HEK293 (cell line): ENCODE data around the gene AFG3L2.

Experiments used
- CTCF ChIA-PET: fragments of 350-600 bp; formaldehyde crosslinking; extraction: SDS; loops from one replicate; lab custom pipeline; 2021; ENCODE audit warnings: antibody characterized with exemption; lab: Yijun Ruan, JAX
- POLR2A ChIA-PET: fragments of 300-600 bp; formaldehyde crosslinking; extraction: SDS; loops from one replicate; lab custom pipeline; 2020; ENCODE audit warnings: antibody characterized with exemption, inconsistent platforms; lab: Yijun Ruan, JAX
- H3K27ac ChIP-seq: fragments of 200-500 bp; sonication (Bioruptor generic); 2 replicates; pipeline ENCODE4 v1.5.1; 2014; ENCODE audit warnings: low read depth, low read length, control low read depth, inconsistent platforms; ENCODE audit errors: extremely low read depth
- H3K36me3 ChIP-seq, 2 experiments: fragments of 200-500 bp in 1 of 2; sonication (Bioruptor generic) in 1 of 2; 1 replicate in 1 of 2; 2 replicates in 1 of 2; pipeline ENCODE4 v1.5.1; 2014 to 2017; ENCODE audit warnings: inconsistent platforms in 2 of 2, low read length in 2 of 2; ENCODE audit not compliant: control insufficient read depth in 2 of 2, insufficient read depth in 1 of 2
- H3K4me1 ChIP-seq: fragments of 200-500 bp; sonication (Bioruptor generic); 2 replicates; pipeline ENCODE4 v1.5.1; 2014; ENCODE audit warnings: mild to moderate bottlenecking, low read length, inconsistent platforms; ENCODE audit not compliant: control insufficient read depth, insufficient read depth
- H3K4me3 ChIP-seq: 2 replicates; pipeline ENCODE4 v1.5.1; 2011; ENCODE audit warnings: low read depth, mild to moderate bottlenecking, control low read depth, low read length, moderate library complexity
- H3K9me3 ChIP-seq: fragments of 200-500 bp; sonication (Bioruptor generic); 2 replicates; pipeline ENCODE4 v1.5.1; 2014; ENCODE audit warnings: low read depth, low read length, inconsistent platforms; ENCODE audit not compliant: control insufficient read depth, insufficient read depth
- EGR2 ChIP-seq: fragments of 450-650 bp; formaldehyde crosslinking; IDR thresholded peaks from 2 replicates; pipeline ENCODE4 v1.5.1; 2016; ENCODE audit warnings: low read depth, missing biosample characterization, missing genetic modification characterization
- FEZF1 ChIP-seq: fragments of 450-650 bp; formaldehyde crosslinking; IDR thresholded peaks from 2 replicates; pipeline ENCODE4 v1.5.1; 2016; ENCODE audit warnings: missing biosample characterization, missing genetic modification characterization
- GLIS2 ChIP-seq: fragments of 450-650 bp; formaldehyde crosslinking; IDR thresholded peaks from 2 replicates; pipeline ENCODE4 v1.5.1; 2016; ENCODE audit warnings: missing biosample characterization, missing genetic modification characterization
- OVOL3 ChIP-seq: fragments of 450-650 bp; formaldehyde crosslinking; IDR thresholded peaks from 2 replicates; pipeline ENCODE4 v1.5.1; 2016; ENCODE audit warnings: missing biosample characterization, missing genetic modification characterization
- PRDM1 ChIP-seq: fragments of 450-650 bp; formaldehyde crosslinking; IDR thresholded peaks from 2 replicates; pipeline ENCODE4; 2016; ENCODE audit warnings: missing biosample characterization, missing genetic modification characterization
- REPIN1 ChIP-seq: fragments of 450-650 bp; formaldehyde crosslinking; IDR thresholded peaks from 2 replicates; pipeline ENCODE4 v1.5.1; 2017; ENCODE audit warnings: missing biosample characterization, missing genetic modification characterization, low read depth
- SALL2 ChIP-seq: fragments of 450-650 bp; formaldehyde crosslinking; IDR thresholded peaks from 2 replicates; pipeline ENCODE4 v1.5.0; 2017; ENCODE audit warnings: missing biosample characterization, mild to moderate bottlenecking, missing genetic modification characterization, borderline replicate concordance
- ZIC2 ChIP-seq: fragments of 450-650 bp; formaldehyde crosslinking; IDR thresholded peaks from 2 replicates; pipeline ENCODE4 v1.5.1; 2016; ENCODE audit warnings: missing biosample characterization, missing genetic modification characterization
- ZNF132 ChIP-seq: fragments of 450-650 bp; formaldehyde crosslinking; IDR thresholded peaks from 2 replicates; pipeline ENCODE4 v1.5.1; 2017; ENCODE audit warnings: missing biosample characterization, missing genetic modification characterization, borderline replicate concordance
- ZNF311 ChIP-seq: fragments of 450-650 bp; formaldehyde crosslinking; IDR thresholded peaks from 2 replicates; pipeline ENCODE4 v1.5.1; 2017; ENCODE audit warnings: missing biosample characterization, missing genetic modification characterization, borderline replicate concordance
- ZNF37A ChIP-seq: fragments of 450-650 bp; IDR thresholded peaks from 2 replicates; pipeline ENCODE4 v1.5.1; 2018; ENCODE audit warnings: missing biosample characterization, missing genetic modification characterization
- ZNF394 ChIP-seq: fragments of 450-650 bp; formaldehyde crosslinking; IDR thresholded peaks from 2 replicates; pipeline ENCODE4 v1.5.1; 2016; ENCODE audit warnings: missing biosample characterization, missing genetic modification characterization, mild to moderate bottlenecking, moderate library complexity, borderline replicate concordance
- ZNF529 ChIP-seq: fragments of 450-650 bp; formaldehyde crosslinking; IDR thresholded peaks from 2 replicates; pipeline ENCODE4 v1.5.1; 2017; ENCODE audit warnings: missing genetic modification characterization, missing biosample characterization; ENCODE audit not compliant: insufficient replicate concordance
- ZNF701 ChIP-seq: fragments of 450-650 bp; formaldehyde crosslinking; IDR thresholded peaks from 2 replicates; pipeline ENCODE4 v1.5.1; 2016; ENCODE audit warnings: missing biosample characterization, missing genetic modification characterization
- ZNF776 ChIP-seq: fragments of 450-650 bp; formaldehyde crosslinking; IDR thresholded peaks from 2 replicates; pipeline ENCODE4 v1.5.0; 2017; ENCODE audit warnings: missing biosample characterization, missing genetic modification characterization, borderline replicate concordance
- ZNF792 ChIP-seq: fragments of 450-650 bp; formaldehyde crosslinking; IDR thresholded peaks from 2 replicates; pipeline ENCODE4 v1.5.1; 2016; ENCODE audit warnings: missing biosample characterization, missing genetic modification characterization
- TF ChIP-seq, protein P1 (sequence below): fragments of 450-650 bp; formaldehyde crosslinking; IDR thresholded peaks from 2 replicates; pipeline ENCODE4 v1.5.1; 2016; ENCODE audit warnings: missing biosample characterization, missing genetic modification characterization
- TF ChIP-seq, protein P2 (sequence below): fragments of 450-650 bp; formaldehyde crosslinking; IDR thresholded peaks from 2 replicates; pipeline ENCODE4 v1.5.1; 2016; ENCODE audit warnings: missing biosample characterization, missing genetic modification characterization
- TF ChIP-seq, protein P3 (sequence below): fragments of 450-650 bp; formaldehyde crosslinking; IDR thresholded peaks from 2 replicates; pipeline ENCODE4 v1.5.1; 2017; ENCODE audit warnings: missing biosample characterization, missing genetic modification characterization

The AFG3L2 gene

DNA sequence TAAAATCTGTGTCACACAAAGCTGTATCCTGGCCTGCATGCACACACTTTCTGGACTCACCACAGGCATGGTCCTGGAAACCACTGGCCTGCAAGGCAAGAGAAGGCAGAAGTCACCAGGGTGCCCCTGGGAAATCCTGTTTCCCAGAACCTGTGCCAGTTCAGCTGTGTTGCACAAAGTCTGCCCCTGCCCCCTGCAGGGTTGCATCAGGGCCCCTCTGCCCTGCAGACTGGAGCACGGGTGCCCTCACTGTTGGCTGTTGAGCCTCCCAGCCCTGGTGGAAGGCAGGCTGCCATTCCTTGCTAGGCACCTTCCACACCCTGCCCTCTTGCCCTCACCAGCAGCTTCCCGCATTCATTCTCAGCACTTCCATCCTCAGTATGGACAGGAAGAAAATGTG, 86.9 kb downstream of the AFG3L2 start:
- CTCF ChIA-PET, result interaction anchor here (0.9 to 2.6 kb wide), 2 partner anchors 18 to 38 kb away, joined by 3 to 10 read pairs; no protein-coding TSS in a partner anchor
- Histone ChIP-seq H3K4me1 (no peaks in the 10 kb centered on the region), H3K36me3 (no peaks in the 10 kb centered on the region), H3K27ac (no peak overlapping the region), H3K4me3 (no peak overlapping the region), H3K9me3 (no peaks in the 10 kb centered on the region)
- POLR2A ChIA-PET, result interaction anchor here (3.0 kb wide), 1 partner anchor 11 kb away, joined by 10 read pairs; no protein-coding TSS in a partner anchor
- no peak for TF ChIP-seq ZNF311 (tag by site-specific recombination)
- TF ChIP-seq ZIC2 (tag by site-specific recombination), result peak; percentile 37

DNA sequence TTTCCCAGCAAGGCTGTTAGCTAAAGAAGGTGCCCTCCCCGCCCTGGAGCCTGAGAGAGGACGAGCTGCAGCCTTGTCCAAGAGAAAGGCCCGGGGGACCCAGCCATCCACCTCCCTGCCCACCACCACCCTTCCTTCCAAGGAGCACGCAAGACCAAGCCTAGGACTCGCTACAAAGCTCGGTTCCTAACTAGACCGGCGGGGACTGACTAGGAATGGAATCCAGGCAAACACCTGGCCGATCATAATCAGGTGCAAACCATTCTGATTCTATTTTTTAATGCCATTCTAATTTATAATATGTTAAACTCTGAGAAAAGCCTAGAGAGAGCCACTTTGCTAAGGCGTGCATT, 88.6 kb downstream of the AFG3L2 start:
- no peak overlapping the region for H3K27ac ChIP-seq
- TF ChIP-seq, protein P1, sequence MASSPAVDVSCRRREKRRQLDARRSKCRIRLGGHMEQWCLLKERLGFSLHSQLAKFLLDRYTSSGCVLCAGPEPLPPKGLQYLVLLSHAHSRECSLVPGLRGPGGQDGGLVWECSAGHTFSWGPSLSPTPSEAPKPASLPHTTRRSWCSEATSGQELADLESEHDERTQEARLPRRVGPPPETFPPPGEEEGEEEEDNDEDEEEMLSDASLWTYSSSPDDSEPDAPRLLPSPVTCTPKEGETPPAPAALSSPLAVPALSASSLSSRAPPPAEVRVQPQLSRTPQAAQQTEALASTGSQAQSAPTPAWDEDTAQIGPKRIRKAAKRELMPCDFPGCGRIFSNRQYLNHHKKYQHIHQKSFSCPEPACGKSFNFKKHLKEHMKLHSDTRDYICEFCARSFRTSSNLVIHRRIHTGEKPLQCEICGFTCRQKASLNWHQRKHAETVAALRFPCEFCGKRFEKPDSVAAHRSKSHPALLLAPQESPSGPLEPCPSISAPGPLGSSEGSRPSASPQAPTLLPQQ (tag by site-specific recombination), result no peak
- TF ChIP-seq ZNF132 (tag by site-specific recombination) (no peak), ZNF394 (tag by site-specific recombination) (no peak), OVOL3 (no peak), ZNF311 (tag by site-specific recombination) (no peak), REPIN1 (tag by site-specific recombination) (no peak), EGR2 (tag by site-specific recombination) (no peak), ZNF776 (tag by site-specific recombination) (no peak), FEZF1 (tag by site-specific recombination) (no peak), ZNF37A (no peak), PRDM1 (tag by site-specific recombination) (no peak), ZNF529 (tag by site-specific recombination) (no peak), ZNF792 (tag by site-specific recombination) (no peak), SALL2 (tag by site-specific recombination) (no peak), GLIS2 (tag by site-specific recombination) (no peak), ZNF701 (tag by site-specific recombination) (no peak)
- TF ChIP-seq, protein P2, sequence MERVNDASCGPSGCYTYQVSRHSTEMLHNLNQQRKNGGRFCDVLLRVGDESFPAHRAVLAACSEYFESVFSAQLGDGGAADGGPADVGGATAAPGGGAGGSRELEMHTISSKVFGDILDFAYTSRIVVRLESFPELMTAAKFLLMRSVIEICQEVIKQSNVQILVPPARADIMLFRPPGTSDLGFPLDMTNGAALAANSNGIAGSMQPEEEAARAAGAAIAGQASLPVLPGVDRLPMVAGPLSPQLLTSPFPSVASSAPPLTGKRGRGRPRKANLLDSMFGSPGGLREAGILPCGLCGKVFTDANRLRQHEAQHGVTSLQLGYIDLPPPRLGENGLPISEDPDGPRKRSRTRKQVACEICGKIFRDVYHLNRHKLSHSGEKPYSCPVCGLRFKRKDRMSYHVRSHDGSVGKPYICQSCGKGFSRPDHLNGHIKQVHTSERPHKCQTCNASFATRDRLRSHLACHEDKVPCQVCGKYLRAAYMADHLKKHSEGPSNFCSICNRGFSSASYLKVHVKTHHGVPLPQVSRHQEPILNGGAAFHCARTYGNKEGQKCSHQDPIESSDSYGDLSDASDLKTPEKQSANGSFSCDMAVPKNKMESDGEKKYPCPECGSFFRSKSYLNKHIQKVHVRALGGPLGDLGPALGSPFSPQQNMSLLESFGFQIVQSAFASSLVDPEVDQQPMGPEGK (tag by site-specific recombination), result no peak
- TF ChIP-seq, protein P3, sequence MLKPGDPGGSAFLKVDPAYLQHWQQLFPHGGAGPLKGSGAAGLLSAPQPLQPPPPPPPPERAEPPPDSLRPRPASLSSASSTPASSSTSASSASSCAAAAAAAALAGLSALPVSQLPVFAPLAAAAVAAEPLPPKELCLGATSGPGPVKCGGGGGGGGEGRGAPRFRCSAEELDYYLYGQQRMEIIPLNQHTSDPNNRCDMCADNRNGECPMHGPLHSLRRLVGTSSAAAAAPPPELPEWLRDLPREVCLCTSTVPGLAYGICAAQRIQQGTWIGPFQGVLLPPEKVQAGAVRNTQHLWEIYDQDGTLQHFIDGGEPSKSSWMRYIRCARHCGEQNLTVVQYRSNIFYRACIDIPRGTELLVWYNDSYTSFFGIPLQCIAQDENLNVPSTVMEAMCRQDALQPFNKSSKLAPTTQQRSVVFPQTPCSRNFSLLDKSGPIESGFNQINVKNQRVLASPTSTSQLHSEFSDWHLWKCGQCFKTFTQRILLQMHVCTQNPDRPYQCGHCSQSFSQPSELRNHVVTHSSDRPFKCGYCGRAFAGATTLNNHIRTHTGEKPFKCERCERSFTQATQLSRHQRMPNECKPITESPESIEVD (tag by site-specific recombination), result no peak
- TF ChIP-seq, all 188 proteins: peak for 0
- Histone ChIP-seq H3K4me1 (no peaks in the 10 kb centered on the region), H3K9me3 (no peaks in the 10 kb centered on the region), H3K4me3 (peak overlapping the region; percentile 33), H3K36me3 (no peaks in the 10 kb centered on the region)
- POLR2A ChIA-PET, result interaction anchor here (1.3 to 3.0 kb wide), 3 partner anchors 9 to 21 kb away, joined by 6 to 20 read pairs (median 10); no protein-coding TSS in a partner anchor
- CTCF ChIA-PET, result interaction anchor here (0.6 to 2.7 kb wide), 7 partner anchors 10 to 52 kb away, joined by 3 to 17 read pairs (median 5); no protein-coding TSS in a partner anchor
